ENCODE measurements around the gene SLC24A3.

SLC24A3 gene

GRCh38 chr20:19212469-19212815 lies at the start of gene SLC24A3:
Gene SLC24A3 (plus strand): TSS chr20:19212642.
- DNase-seq = no peak

- DNase-seq = no peak
Observed at GRCh38 chr20:19170148-19170547, 42.3 kb upstream of the SLC24A3 start.

GRCh38 chr20:19172637-19173036 lies 39.8 kb upstream of the SLC24A3 start:
- DNase-seq = no peak

- DNase-seq = no peak
Observed at GRCh38 chr20:19176470-19177052, 35.9 kb upstream of the SLC24A3 start.

GRCh38 chr20:19181552-19181951 lies 30.9 kb upstream of the SLC24A3 start:
- no peak for DNase-seq

GRCh38 chr20:19185083-19185482 lies 27.4 kb upstream of the SLC24A3 start:
- no peak for DNase-seq

GRCh38 chr20:19193349-19193748 lies 19.1 kb upstream of the SLC24A3 start:
- DNase-seq = no peak

- peak; percentile 28 for DNase-seq
Observed at GRCh38 chr20:19205981-19206396, 6.5 kb upstream of the SLC24A3 start.

- no peak for DNase-seq
Observed at GRCh38 chr20:19207541-19207940, 4.9 kb upstream of the SLC24A3 start.

GRCh38 chr20:19210391-19211155 lies 1.9 kb upstream of the SLC24A3 start:
- no peak for DNase-seq

GRCh38 chr20:19211252-19211651 lies 1.2 kb upstream of the SLC24A3 start:
- DNase-seq = no peak

GRCh38 chr20:19211661-19212468 lies 577 bp upstream of the SLC24A3 start:
- DNase-seq = no peak

- DNase-seq = no peak
Observed at GRCh38 chr20:19212821-19213502, 520 bp downstream of the SLC24A3 start.

- DNase-seq = no peak
Observed at GRCh38 chr20:19213946-19214490, 1.6 kb downstream of the SLC24A3 start.

GRCh38 chr20:19218411-19218810 lies 6.0 kb downstream of the SLC24A3 start:
- DNase-seq = no peak

GRCh38 chr20:19222520-19223040 lies 10.1 kb downstream of the SLC24A3 start:
- no peak for DNase-seq

GRCh38 chr20:19223640-19224039 lies 11.2 kb downstream of the SLC24A3 start:
- DNase-seq = no peak

- no peak for DNase-seq
Observed at GRCh38 chr20:19231359-19232035, 19.1 kb downstream of the SLC24A3 start.

- no peak for DNase-seq
Observed at GRCh38 chr20:19232997-19233794, 20.8 kb downstream of the SLC24A3 start.

- DNase-seq = no peak
Observed at GRCh38 chr20:19236371-19237055, 24.1 kb downstream of the SLC24A3 start.

- no peak for DNase-seq
Observed at GRCh38 chr20:19241440-19241839, 29.0 kb downstream of the SLC24A3 start.

Data from activated CD4-positive, alpha-beta T cell treated with anti-CD3 and anti-CD28 coated beads for 1 hour (primary cell).